SK-N-SH (cell line): Measurements from ENCODE around the gene GPN2. TPM values are rescaled to one million over a fixed set of nuclear protein-coding genes. Genes with fewer than 3 reads are reported as not detected.

Experiments used
- CTCF ChIA-PET: fragments of 300-600, 350-600 bp; formaldehyde crosslinking; extraction: SDS; loops from one replicate; lab custom pipeline; 2021; lab: Yijun Ruan, JAX
- POLR2A ChIA-PET: fragments of 350-600 bp; sonication (Branson Sonifier 250); formaldehyde crosslinking; extraction: SDS; loops from one replicate; lab custom pipeline; 2020; ENCODE audit warnings: antibody characterized with exemption, inconsistent platforms; lab: Yijun Ruan, JAX
- DNase-seq: peaks from one replicate; pipeline ENCODE4 v3.0.0; 2012
- H2AFZ ChIP-seq: fragments of 200-600 bp; sonication (generic); 2 replicates; pipeline ENCODE4 v1.8.1; 2016; ENCODE audit warnings: antibody characterized with exemption, mild to moderate bottlenecking, low read depth
- H3F3A ChIP-seq: fragments of 200-600 bp; sonication (generic); replicated peaks from 2 replicates; pipeline ENCODE3; 2016; ENCODE audit warnings: antibody characterized with exemption, mild to moderate bottlenecking; ENCODE audit not compliant: insufficient read depth
- H3K27ac ChIP-seq, 2 experiments: fragments of 200-500 bp in 1 of 2; fragments of 200-600 bp in 1 of 2; sonication (Bioruptor generic) in 1 of 2; sonication (generic), shearing (Covaris generic) in 1 of 2; 2 replicates each; pipeline versions ENCODE4 v1.5.1 to v1.6.1; 2014 to 2016; ENCODE audit warnings: low read depth in 2 of 2, inconsistent platforms in 1 of 2, low read length in 1 of 2, mild to moderate bottlenecking in 1 of 2, mixed read lengths in 1 of 2
- H3K27me3 ChIP-seq: fragments of 200-600 bp; sonication (generic), shearing (Covaris generic); 2 replicates; pipeline ENCODE4 v1.6.1; 2016; ENCODE audit warnings: mixed run types; ENCODE audit not compliant: insufficient read depth
- H3K36me3 ChIP-seq, 2 experiments: fragments of 200-500 bp in 1 of 2; fragments of 200-600 bp in 1 of 2; sonication (Bioruptor generic) in 1 of 2; sonication (generic) in 1 of 2; replicated peaks in 1 of 2; 2 replicates each; pipeline versions ENCODE3 to v1.5.1; 2014 to 2016; ENCODE audit warnings: low read length in 1 of 2, mild to moderate bottlenecking in 1 of 2; ENCODE audit not compliant: insufficient read depth in 2 of 2, control insufficient read depth in 1 of 2
- H3K4me1 ChIP-seq, 2 experiments: fragments of 200-500 bp in 1 of 2; fragments of 200-600 bp in 1 of 2; sonication (Bioruptor generic) in 1 of 2; sonication (generic), shearing (Covaris generic) in 1 of 2; 2 replicates each; pipeline versions ENCODE4 v1.5.1 to v1.6.1; 2014 to 2016; ENCODE audit warnings: low read depth in 1 of 2, low read length in 1 of 2, mixed run types in 1 of 2; ENCODE audit not compliant: insufficient read depth in 2 of 2, control insufficient read depth in 1 of 2
- H3K4me2 ChIP-seq: fragments of 200-600 bp; sonication (generic), shearing (Covaris generic); 2 replicates; pipeline ENCODE4 v1.6.1; 2017; ENCODE audit warnings: mixed run types
- H3K4me3 ChIP-seq, 2 experiments: fragments of 200-500 bp in 1 of 2; fragments of 200-600 bp in 1 of 2; sonication (Bioruptor generic) in 1 of 2; sonication (generic), shearing (Covaris generic) in 1 of 2; 2 replicates each; pipeline versions ENCODE4 v1.5.1 to v1.8.1; 2014 to 2016; ENCODE audit warnings: low read depth in 2 of 2, inconsistent platforms in 1 of 2, low read length in 1 of 2, mild to moderate bottlenecking in 1 of 2, mixed read lengths in 1 of 2, moderate library complexity in 1 of 2
- H3K79me2 ChIP-seq: fragments of 200-600 bp; sonication (generic); 2 replicates; pipeline ENCODE4 v1.8.1; 2017; ENCODE audit warnings: mild to moderate bottlenecking; ENCODE audit not compliant: insufficient read depth
- H3K9ac ChIP-seq: fragments of 200-600 bp; sonication (generic); 2 replicates; pipeline ENCODE4 v1.6.1; 2017; ENCODE audit warnings: mixed run types
- H3K9me2 ChIP-seq: fragments of 200-600 bp; sonication (generic); 2 replicates; pipeline ENCODE4 v1.6.1; 2017; ENCODE audit warnings: mixed run types
- H3K9me3 ChIP-seq: fragments of 200-600 bp; sonication (generic); 2 replicates; pipeline ENCODE4 v1.6.1; 2017; ENCODE audit warnings: mixed run types, mild to moderate bottlenecking, moderate library complexity
- H4K20me1 ChIP-seq: fragments of 200-600 bp; sonication (generic); 2 replicates; pipeline ENCODE4 v1.6.1; 2017; ENCODE audit warnings: mild to moderate bottlenecking, mixed run types; ENCODE audit not compliant: insufficient read depth
- CHD2 ChIP-seq: fragments of 150-350 bp; IDR thresholded peaks from 2 replicates; pipeline ENCODE4 v1.6.1; 2018; ENCODE audit warnings: low read length; ENCODE audit not compliant: partially characterized antibody
- ELF1 ChIP-seq: IDR thresholded peaks from 2 replicates; pipeline ENCODE4 v1.4.0; 2012
- EP300 ChIP-seq, 2 experiments: IDR thresholded peaks; 2 replicates each; pipeline versions ENCODE4 v1.4.0 to v1.6.1; 2012; ENCODE audit warnings: borderline replicate concordance in 1 of 2, low read depth in 1 of 2, low read length in 1 of 2
- EZH2phosphoT487 ChIP-seq: fragments of 200-600 bp; sonication (generic); IDR thresholded peaks from 2 replicates; pipeline ENCODE4 v1.6.1; 2017; ENCODE audit warnings: low read depth, mixed run types, mild to moderate bottlenecking, antibody characterized with exemption, moderate library complexity, borderline replicate concordance
- GABPA ChIP-seq: IDR thresholded peaks from 2 replicates; pipeline ENCODE4 v1.4.0; 2012; ENCODE audit warnings: low read depth, mild to moderate bottlenecking
- JUND ChIP-seq: IDR thresholded peaks from 2 replicates; pipeline ENCODE4 v1.4.0; 2012
- MAX ChIP-seq: IDR thresholded peaks from 2 replicates; pipeline ENCODE4 v1.4.0; 2012; ENCODE audit warnings: low read depth
- MEF2A ChIP-seq: IDR thresholded peaks from 2 replicates; pipeline ENCODE4 v1.4.0; 2012; ENCODE audit warnings: low read depth, borderline replicate concordance
- MXI1 ChIP-seq: IDR thresholded peaks from 2 replicates; pipeline ENCODE4 v1.6.1; 2012; ENCODE audit warnings: mild to moderate bottlenecking, low read depth, low read length, improper control_type of control experiment
- NRF1 ChIP-seq: IDR thresholded peaks from 2 replicates; pipeline ENCODE4 v1.6.1; 2012; ENCODE audit warnings: low read depth, mild to moderate bottlenecking, low read length
- PBX3 ChIP-seq: IDR thresholded peaks from 2 replicates; pipeline ENCODE4; 2012
- POLR2AphosphoS5 ChIP-seq: IDR thresholded peaks from 2 replicates; pipeline ENCODE4 v1.6.1; 2012; ENCODE audit warnings: low read depth, low read length
- RAD21 ChIP-seq: IDR thresholded peaks from 2 replicates; pipeline ENCODE4 v1.6.1; 2012; ENCODE audit warnings: mild to moderate bottlenecking, low read length
- RFX5 ChIP-seq: IDR thresholded peaks from 2 replicates; pipeline ENCODE4 v1.6.1; 2012; ENCODE audit warnings: mild to moderate bottlenecking, improper control_type of control experiment, low read length
- SIN3A ChIP-seq: IDR thresholded peaks from 2 replicates; pipeline ENCODE4 v1.6.1; 2012; ENCODE audit warnings: low read depth, mild to moderate bottlenecking, low read length, moderate library complexity, borderline replicate concordance
- TAF1 ChIP-seq: IDR thresholded peaks from 2 replicates; pipeline ENCODE4 v1.6.1; 2012; ENCODE audit warnings: low read depth, mild to moderate bottlenecking, low read length, moderate library complexity, borderline replicate concordance
- YY1 ChIP-seq: IDR thresholded peaks from 2 replicates; pipeline ENCODE4 v1.4.0; 2012; ENCODE audit warnings: low read depth, mild to moderate bottlenecking
- ZBTB33 ChIP-seq: IDR thresholded peaks from 2 replicates; pipeline ENCODE4 v1.4.0; 2012; ENCODE audit warnings: low read depth, borderline replicate concordance
- WGBS: methylation state at CpG from one replicate; pipeline ENCODE4 v1.1.6; 2017; ENCODE audit warnings: low lambda C conversion rate; 5-methylcytosine and 5-hydroxymethylcytosine counted together
- polyA plus RNA-seq, 3 experiments: library from polyadenylated mRNA; depleted of rRNA; stranded (reverse); fragments of >200 nt; gene quantifications; 2 replicates each; pipeline ENCODE4 v1.2.3, GENCODE V29; 2012

GPN2 gene
- polyA plus RNA-seq, 1 of the 3 experiments (the other 2 are of a cell fraction) = 24.0 TPM

- Histone ChIP-seq H3K9me3 (no peaks in the 10 kb centered on the region), H3K27me3 (no peaks in the 10 kb centered on the region), H3K4me2 (peak within 1 kb of the TSS; percentile 93), H3K9ac (peak within 1 kb of the TSS; percentile 90), H3F3A (no peaks in the 10 kb centered on the region), H3K4me3 (peak within 1 kb of the TSS; percentile 69 to 80), H2AFZ (peak within 1 kb of the TSS; percentile 92), H3K9me2 (no peaks in the 10 kb centered on the region), H4K20me1 (peaks cover 12% of the 10 kb centered on the region; the same call in 1 of the 2 replicates), H3K4me1 (peaks cover 13 to 16% of the 10 kb centered on the region in 2 experiments; a peak in 1 of 4 replicates), H3K79me2 (peaks cover 43% of the 10 kb centered on the region), H3K27ac (peak within 1 kb of the TSS; percentile 76 to 78), H3K36me3 (peaks cover 17 to 23% of the 10 kb centered on the region in 2 experiments)
- DNase-seq = peak; percentile 96
- 4% methylated on average over 47 of the region's 83 CpGs for WGBS
- TF ChIP-seq EP300 (IDR thresholded peaks at IDR 0.05; ENCODE audit: borderline replicate concordance in 1 of 2, low read depth in 1 of 2, low read length in 1 of 2) (no peak), MAX (peak; percentile 80), JUND (no peak), YY1 (no peak), MXI1 (peak; percentile 54; the same call in 1 of the 2 replicates), ELF1 (peak; percentile 56), NRF1 (peak; percentile 64), EZH2phosphoT487 (no peak), TAF1 (peak; percentile 63; the same call in 1 of the 2 replicates), MEF2A (no peak), POLR2AphosphoS5 (peak; percentile 81), CHD2 (peak; percentile 51), RAD21 (no peak), SIN3A (0 out of 2 replicates have a peak, but pooled peaks have one; percentile 46), RFX5 (0 out of 2 replicates have a peak, but pooled peaks have one; percentile 31), ZBTB33 (no peak), PBX3 (peak; percentile 95), GABPA (peak; percentile 94)
- ChIA-PET POLR2A (interaction anchor here (0.6 to 1.4 kb wide), 3 partner anchors 22 to 218 kb away, joined by 4 to 7 read pairs (median 4); partner anchors contain the start of genes GPATCH3 and GPN2), CTCF (interaction anchor here (1.0 kb wide), 1 partner anchor 32 kb away, joined by 3 read pairs; the partner anchor contains the start of gene GPN2)
Measured at GRCh38 chr1:26921540-26922430, 31.7 kb upstream of the GPN2 start, which contains the start of gene NUDC. NUDC (plus strand) TSS chr1:26921743; CDS start chr1:26921849, 106 bp downstream.
